ENCODE measurements around the gene HOXC11.

HOXC11 gene

GRCh38 chr12:53938326-53939140, 34.4 kb upstream of the HOXC11 start, which contains the start of gene HOXC13:
TSS of gene HOXC13 (plus strand) at chr12:53938831. CDS start at chr12:53938907, 76 bp downstream.
- in situ Hi-C loops (cut with MboI; ENCODE audit: low sequenced_read_pairs, unreplicated experiment) = no loop called here
- peak; percentile 55 for DNase-seq (ENCODE audit: low spot score)
- no peak for TF ChIP-seq CTCF (IDR thresholded peaks at IDR 0.05; ENCODE audit: borderline replicate concordance, control extremely low read depth, extremely low read depth, insufficient read depth, missing control alignments)

- peak; percentile 27 for DNase-seq (ENCODE audit: low spot score)
- in situ Hi-C loops (cut with MboI; ENCODE audit: low sequenced_read_pairs, unreplicated experiment) = no loop called here
Observed at GRCh38 chr12:53939141-53940108, 33.5 kb upstream of the HOXC11 start.

GRCh38 chr12:53940443-53941014, 32.4 kb upstream of the HOXC11 start:
- DNase-seq (ENCODE audit: low spot score) = no peak
- no peak for TF ChIP-seq CTCF (IDR thresholded peaks at IDR 0.05; ENCODE audit: borderline replicate concordance, control extremely low read depth, extremely low read depth, insufficient read depth, missing control alignments)
- in situ Hi-C loops (cut with MboI; ENCODE audit: low sequenced_read_pairs, unreplicated experiment) = no loop called here

More at GRCh38 chr12:53939141-53940108, 33.5 kb upstream of the HOXC11 start:
- no peak for TF ChIP-seq CTCF (IDR thresholded peaks at IDR 0.05; ENCODE audit: borderline replicate concordance, control extremely low read depth, extremely low read depth, insufficient read depth, missing control alignments)

DNA sequence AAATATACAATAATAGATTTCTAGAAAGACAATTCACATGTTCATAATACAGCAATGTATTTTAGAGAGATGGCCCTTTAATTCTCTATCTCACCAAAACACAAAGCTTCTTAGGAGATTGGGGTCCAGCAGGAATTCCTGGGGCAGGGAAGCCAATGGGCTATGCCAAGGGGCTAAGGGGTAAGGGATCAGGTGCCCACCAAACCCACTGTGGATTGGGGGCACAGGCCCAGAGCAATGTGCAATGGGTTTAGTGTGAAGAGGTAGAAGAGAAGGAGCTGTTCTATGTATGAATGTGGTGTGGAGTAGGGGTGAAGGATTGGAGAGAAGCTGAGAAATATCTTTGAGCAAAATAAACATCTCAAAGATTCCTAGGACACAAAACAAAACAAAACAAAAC, 31.7 kb upstream of the HOXC11 start:
- TF ChIP-seq CTCF (IDR thresholded peaks at IDR 0.05; ENCODE audit: borderline replicate concordance, control extremely low read depth, extremely low read depth, insufficient read depth, missing control alignments) = no peak
- in situ Hi-C loops (cut with MboI; ENCODE audit: low sequenced_read_pairs, unreplicated experiment) = no loop called here
- DNase-seq (ENCODE audit: low spot score) = no peak

GRCh38 chr12:53941750-53942149, 31.2 kb upstream of the HOXC11 start:
- in situ Hi-C loops (cut with MboI; ENCODE audit: low sequenced_read_pairs, unreplicated experiment) = no loop called here
- TF ChIP-seq CTCF (IDR thresholded peaks at IDR 0.05; ENCODE audit: borderline replicate concordance, control extremely low read depth, extremely low read depth, insufficient read depth, missing control alignments) = no peak
- DNase-seq (ENCODE audit: low spot score) = no peak

DNA sequence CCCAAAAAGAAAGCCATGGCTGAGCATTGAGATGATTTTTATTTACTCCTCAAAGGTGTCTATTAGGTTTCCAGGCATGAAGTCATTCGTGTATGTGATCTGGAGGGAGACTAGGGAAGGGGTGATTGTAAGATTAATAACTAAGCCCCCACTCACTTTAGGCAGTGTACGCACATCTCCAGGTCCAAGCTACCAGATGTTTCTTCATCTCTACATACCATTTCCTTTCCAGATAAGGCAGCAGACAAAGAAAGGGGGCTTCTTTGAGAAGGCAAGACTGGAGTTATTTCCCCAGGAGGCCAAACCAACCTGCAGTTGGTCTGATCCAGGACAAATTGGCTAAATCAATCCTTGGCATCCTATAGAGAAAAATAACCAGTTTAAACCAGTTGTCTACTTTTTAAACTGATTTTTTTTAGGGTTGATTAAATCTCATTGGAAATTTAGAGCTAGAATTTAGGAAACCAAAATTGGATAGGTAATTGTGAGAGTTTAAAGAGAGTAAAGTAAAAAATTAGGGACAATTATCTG, 30.4 kb upstream of the HOXC11 start:
- DNase-seq (ENCODE audit: low spot score) = no peak
- in situ Hi-C loops (cut with MboI; ENCODE audit: low sequenced_read_pairs, unreplicated experiment) = no loop called here
- TF ChIP-seq CTCF (IDR thresholded peaks at IDR 0.05; ENCODE audit: borderline replicate concordance, control extremely low read depth, extremely low read depth, insufficient read depth, missing control alignments) = no peak

All from GM13976 (cell line).